Measurements from ENCODE around the gene MRPS22. TPM values are rescaled to one million over a fixed set of nuclear protein-coding genes. Genes with fewer than 3 reads are reported as not detected.

The MRPS22 gene
- total RNA-seq, 4 donors from 2014 or later: 44.0 to 51.0 (median 46.8) TPM

GRCh38 chr3:139313921-139314320 is 29.9 kb upstream of the MRPS22 start:
- Histone ChIP-seq H3K9me3 (no peaks in the 10 kb centered on the region), H3K4me1 (no peaks in the 10 kb centered on the region), H3K36me3 (no peaks in the 10 kb centered on the region), H3K27ac (no peak overlapping the region), H3K4me3 (no peak overlapping the region), H3K27me3 (peaks cover 19% of the 10 kb centered on the region)
- peak; percentile 46 to 76 for DNase-seq (ENCODE audit: low spot score in 2 of 2)
- TF ChIP-seq CTCF (IDR thresholded peaks at IDR 0.05) (no peak), EP300 (IDR thresholded peaks at IDR 0.05) (no peak), POLR2AphosphoS5 (IDR thresholded peaks at IDR 0.05) (no peak), POLR2A (IDR thresholded peaks at IDR 0.05) (no peak)
- WGBS: 72% methylated on average over 5 of the region's 5 CpGs

DNA sequence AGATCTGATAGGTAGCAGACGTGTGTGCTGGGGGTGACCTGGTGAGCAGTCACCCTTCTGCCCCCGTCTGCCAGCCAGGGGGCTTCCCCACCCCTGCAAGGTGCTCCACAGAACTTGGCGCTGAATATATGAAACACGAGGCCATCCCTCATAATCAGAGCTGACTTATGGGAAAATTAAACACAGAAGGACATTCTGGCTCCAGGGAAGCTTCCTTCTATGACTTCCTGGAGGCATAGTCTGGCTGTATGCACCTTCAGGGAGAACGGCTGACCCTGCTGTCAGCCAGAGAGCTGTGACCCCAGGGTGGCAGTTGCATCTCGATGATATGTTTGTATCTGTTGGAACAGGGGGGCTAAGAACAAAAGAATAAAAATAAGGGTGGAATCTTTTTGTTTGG is 26.6 kb upstream of the MRPS22 start:
- H3K4me3 ChIP-seq: no peak overlapping the region
- TF ChIP-seq POLR2AphosphoS5 (IDR thresholded peaks at IDR 0.05): no peak
- no peak for TF ChIP-seq EP300 (IDR thresholded peaks at IDR 0.05)
- no peak for TF ChIP-seq CTCF (IDR thresholded peaks at IDR 0.05)
- no peak for TF ChIP-seq POLR2A (IDR thresholded peaks at IDR 0.05)
- DNase-seq (ENCODE audit: low spot score in 2 of 2): peak in 1 of 2 donors; percentile 18
- no peaks in the 10 kb centered on the region for H3K9me3 ChIP-seq
- 39% methylated on average over 6 of the region's 6 CpGs for WGBS
- peaks cover 19% of the 10 kb centered on the region for H3K27me3 ChIP-seq
- no peaks in the 10 kb centered on the region for H3K36me3 ChIP-seq
- no peak overlapping the region for H3K27ac ChIP-seq
- no peaks in the 10 kb centered on the region for H3K4me1 ChIP-seq

DNA sequence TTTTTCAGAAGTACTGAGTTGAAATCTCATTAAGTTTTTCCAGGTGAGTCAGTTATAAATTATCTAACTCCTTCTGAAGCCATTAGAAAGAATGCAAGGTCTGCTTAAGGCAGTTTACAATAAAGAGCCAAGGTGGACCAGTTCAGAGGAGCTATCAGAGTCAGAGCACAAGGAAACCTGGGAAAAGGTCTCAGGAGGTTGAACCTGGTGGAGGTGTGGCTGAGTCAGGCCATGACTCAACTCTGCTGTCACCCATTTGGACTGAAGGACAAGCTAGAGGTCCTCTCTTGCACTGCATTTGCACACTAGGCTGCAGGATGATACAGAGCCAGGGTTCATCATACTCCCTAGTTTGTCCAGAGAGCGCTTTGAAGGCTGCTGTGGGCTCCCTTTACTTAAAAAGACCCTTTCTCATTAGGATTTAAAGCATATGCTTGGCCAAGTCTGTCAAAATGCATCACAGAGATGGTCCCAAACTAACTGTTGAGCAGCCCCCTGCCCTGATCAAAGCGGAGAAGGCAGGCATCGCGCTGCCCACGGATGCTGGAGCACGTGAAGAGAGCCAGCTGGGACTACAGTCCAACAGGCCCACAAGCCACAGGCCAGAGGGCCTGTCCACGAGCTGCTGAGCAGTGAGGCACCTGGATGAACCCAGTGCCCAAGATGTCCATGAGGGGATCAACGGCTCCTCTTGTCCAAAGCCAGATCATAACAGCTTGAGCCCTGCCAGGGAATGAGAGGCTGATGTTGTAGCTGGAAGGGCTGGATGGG is 26.0 kb upstream of the MRPS22 start:
- TF ChIP-seq POLR2A (IDR thresholded peaks at IDR 0.05): no peak
- no peak for TF ChIP-seq CTCF (IDR thresholded peaks at IDR 0.05)
- no peak for TF ChIP-seq EP300 (IDR thresholded peaks at IDR 0.05)
- TF ChIP-seq POLR2AphosphoS5 (IDR thresholded peaks at IDR 0.05): no peak
- Histone ChIP-seq H3K4me3 (no peak overlapping the region), H3K27ac (no peak overlapping the region), H3K27me3 (peaks cover 18% of the 10 kb centered on the region), H3K36me3 (no peaks in the 10 kb centered on the region), H3K9me3 (no peaks in the 10 kb centered on the region), H3K4me1 (no peaks in the 10 kb centered on the region)
- peak; percentile 24 to 48 for DNase-seq (ENCODE audit: low spot score in 2 of 2)
- WGBS: 89% methylated on average over 8 of the region's 8 CpGs

DNA sequence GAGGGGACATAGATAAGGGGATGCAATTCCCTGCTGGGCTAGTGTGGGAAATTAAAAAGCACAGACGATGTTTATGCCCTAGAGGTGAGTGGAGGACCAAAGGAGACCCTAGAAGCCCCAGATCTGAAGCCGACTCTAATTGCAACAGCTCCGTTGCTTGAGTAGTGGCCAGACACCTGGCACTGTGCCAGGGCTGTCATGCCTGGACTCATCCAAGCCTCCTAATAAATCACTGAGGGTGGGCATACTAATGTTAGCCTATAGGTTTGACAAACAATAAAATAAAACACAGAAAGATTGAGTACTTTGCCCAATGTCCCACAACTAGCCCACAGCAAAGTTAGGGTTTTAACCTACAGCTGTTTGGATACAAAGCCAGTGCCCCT is 25.4 kb upstream of the MRPS22 start:
- 38% methylated on average over 3 of the region's 3 CpGs for WGBS
- H3K4me3 ChIP-seq: no peak overlapping the region
- H3K27ac ChIP-seq: no peak overlapping the region
- DNase-seq (ENCODE audit: low spot score in 2 of 2): peak; percentile 48 to 49
- no peaks in the 10 kb centered on the region for H3K4me1 ChIP-seq
- H3K27me3 ChIP-seq: peaks cover 16% of the 10 kb centered on the region
- no peaks in the 10 kb centered on the region for H3K36me3 ChIP-seq
- no peak for TF ChIP-seq POLR2AphosphoS5 (IDR thresholded peaks at IDR 0.05)
- TF ChIP-seq POLR2A (IDR thresholded peaks at IDR 0.05): no peak
- no peak for TF ChIP-seq CTCF (IDR thresholded peaks at IDR 0.05)
- TF ChIP-seq EP300 (IDR thresholded peaks at IDR 0.05): no peak
- no peaks in the 10 kb centered on the region for H3K9me3 ChIP-seq

GRCh38 chr3:139318826-139319225 is 25.0 kb upstream of the MRPS22 start:
- Histone ChIP-seq H3K4me3 (no peak overlapping the region), H3K4me1 (no peaks in the 10 kb centered on the region), H3K9me3 (no peaks in the 10 kb centered on the region), H3K36me3 (no peaks in the 10 kb centered on the region), H3K27me3 (peaks cover 16% of the 10 kb centered on the region), H3K27ac (no peak overlapping the region)
- peak; percentile 21 to 45 for DNase-seq (ENCODE audit: low spot score in 2 of 2)
- TF ChIP-seq EP300 (IDR thresholded peaks at IDR 0.05) (no peak), POLR2AphosphoS5 (IDR thresholded peaks at IDR 0.05) (no peak), POLR2A (IDR thresholded peaks at IDR 0.05) (no peak), CTCF (IDR thresholded peaks at IDR 0.05) (no peak)
- WGBS: 64% methylated on average over 6 of the region's 6 CpGs

Data from suprapubic skin (tissue), 4 donors.